Upper lobe of left lung (tissue), 4 donors: ENCODE data around the gene EFCAB8.

Experiments
- CTCF ChIP-seq, 6 experiments: fragments of 450-650 bp in 4 of 6; fragments of 200-600 bp in 2 of 6; sonication (generic) in 2 of 6; IDR thresholded peaks; one replicate each; pipeline ENCODE4 v1.5.1; 2016 to 2019; ENCODE audit warnings: antibody characterized with exemption in 6 of 6
- EP300 ChIP-seq, 4 donors: sonication (generic); formaldehyde crosslinking; IDR thresholded peaks; one replicate each; pipeline ENCODE4 v1.5.1; 2017; ENCODE audit warnings: antibody characterized with exemption in 4 of 4, control low read depth in 2 of 4
- POLR2A ChIP-seq, 4 donors: fragments of 450-650 bp; IDR thresholded peaks; one replicate each; pipeline ENCODE4 v1.5.1; 2016 to 2017; ENCODE audit warnings: antibody characterized with exemption in 4 of 4, mild to moderate bottlenecking in 2 of 4
- POLR2AphosphoS5 ChIP-seq, 2 donors: sonication (generic); formaldehyde crosslinking; IDR thresholded peaks; one replicate each; pipeline ENCODE4 v1.5.1; 2017; ENCODE audit warnings: antibody characterized with exemption in 2 of 2

- no peak for TF ChIP-seq CTCF (IDR thresholded peaks at IDR 0.05)
- no peak for TF ChIP-seq POLR2A (IDR thresholded peaks at IDR 0.05)
- no peak for TF ChIP-seq POLR2AphosphoS5 (IDR thresholded peaks at IDR 0.05)
- TF ChIP-seq EP300 (IDR thresholded peaks at IDR 0.05), result no peak
Measured at GRCh38 chr20:32966881-32967781, 108.4 kb downstream of the EFCAB8 start.
